ENCODE data around the gene RFNG. TPM values are rescaled to one million over a fixed set of nuclear protein-coding genes. Genes with fewer than 3 reads are reported as not detected.

RFNG gene
- total RNA-seq, 4 donors from 2014 or later = 11.8 to 33.7 (median 23.3) TPM

GRCh38 chr17:81999587-81999975 lies 52.0 kb downstream of the RFNG start:
- no peak overlapping the region for H3K4me3 ChIP-seq
- peaks cover 8 to 11% of the 10 kb centered on the region in 2 donors for H3K4me1 ChIP-seq
- no peak overlapping the region for H3K27ac ChIP-seq
- H3K27me3 ChIP-seq = no peaks in the 10 kb centered on the region
- TF ChIP-seq CTCF (IDR thresholded peaks at IDR 0.05) = no peak
- no peak for TF ChIP-seq POLR2A (IDR thresholded peaks at IDR 0.05)
- DNase-seq = no peak
- intact Hi-C loops (cut with DNase I; ENCODE audit: low total_unique reads) = no loop called here
- H3K36me3 ChIP-seq = no peaks in the 10 kb centered on the region
- H3K9me3 ChIP-seq = no peaks in the 10 kb centered on the region

GRCh38 chr17:81998691-81999438 lies 52.7 kb downstream of the RFNG start:
- intact Hi-C loops (cut with DNase I; ENCODE audit: low total_unique reads) = no loop called here
- H3K4me1 ChIP-seq = peaks cover 4 to 8% of the 10 kb centered on the region in 2 donors
- no peak for DNase-seq
- H3K4me3 ChIP-seq = no peak overlapping the region
- H3K27ac ChIP-seq = no peak overlapping the region
- no peaks in the 10 kb centered on the region for H3K27me3 ChIP-seq
- no peaks in the 10 kb centered on the region for H3K36me3 ChIP-seq
- no peaks in the 10 kb centered on the region for H3K9me3 ChIP-seq
- no peak for TF ChIP-seq CTCF (IDR thresholded peaks at IDR 0.05)
- TF ChIP-seq POLR2A (IDR thresholded peaks at IDR 0.05) = no peak

- intact Hi-C loops (cut with DNase I; ENCODE audit: low total_unique reads) = no loop called here
- Histone ChIP-seq H3K9me3 (no peaks in the 10 kb centered on the region), H3K27ac (no peak overlapping the region), H3K4me1 (peaks cover under 1 to 4% of the 10 kb centered on the region in 2 donors), H3K36me3 (no peaks in the 10 kb centered on the region), H3K4me3 (no peak overlapping the region), H3K27me3 (no peaks in the 10 kb centered on the region)
- no peak for DNase-seq
- TF ChIP-seq POLR2A (IDR thresholded peaks at IDR 0.05) (no peak), CTCF (IDR thresholded peaks at IDR 0.05) (no peak)
Measured at GRCh38 chr17:81998212-81998611, 53.4 kb downstream of the RFNG start.

Other genes starting within 250 kb of the RFNG start
- not detected for gene GCGR, start 247.7 kb downstream of the RFNG start, total RNA-seq
- gene MCRIP1, start 218.5 kb downstream of the RFNG start, total RNA-seq = 10 to 100 TPM; 30.5 to 92.6 (median 61.3) TPM
- gene PPP1R27, start 216.8 kb downstream of the RFNG start, total RNA-seq = 1 to 10 TPM in 1 of 4 donors, not detected in 3; 1.6 TPM
- 100 to 1,000 TPM; 199 to 504 (median 304) TPM for gene P4HB, start 191.3 kb downstream of the RFNG start, total RNA-seq
- 100 to 1,000 TPM in 1 of 4 donors, 10 to 100 TPM in 3; 31.2 to 350 (median 55.1) TPM for gene ARHGDIA, start 180.5 kb downstream of the RFNG start, total RNA-seq
- 10 to 100 TPM in 3 of 4 donors, 1 to 10 TPM in 1; 3.2 to 82.1 (median 34.5) TPM for gene ALYREF, start 160.2 kb downstream of the RFNG start, total RNA-seq
- gene ANAPC11, start 160.1 kb downstream of the RFNG start, total RNA-seq = 10 to 100 TPM; 45.9 to 72.6 (median 61.5) TPM
- 1 to 10 TPM in 2 of 4 donors, not detected in 2; 2.0 to 2.1 TPM for gene NPB, start 149.6 kb downstream of the RFNG start, total RNA-seq
- 10 to 100 TPM in 3 of 4 donors, 1 to 10 TPM in 1; 4.1 to 27.7 (median 18.8) TPM for gene PCYT2, start 140.4 kb downstream of the RFNG start, total RNA-seq
- 10 to 100 TPM in 3 of 4 donors, under 1 TPM in 1; 0.77 to 87.1 (median 14.6) TPM for gene SIRT7, start 133.6 kb downstream of the RFNG start, total RNA-seq
- gene MAFG, start 124.1 kb downstream of the RFNG start, total RNA-seq = 10 to 100 TPM in 3 of 4 donors, 1 to 10 TPM in 1; 9.7 to 23.1 (median 12.7) TPM
- gene PYCR1, start 114.5 kb downstream of the RFNG start, total RNA-seq = 10 to 100 TPM in 2 of 4 donors, 1 to 10 TPM in 2; 4.2 to 81.5 (median 8.1) TPM
- gene MYADML2, start 104.6 kb downstream of the RFNG start, total RNA-seq = not detected
- gene NOTUM, start 90.6 kb downstream of the RFNG start, total RNA-seq = 1 to 10 TPM in 1 of 4 donors, not detected in 3; 5.0 TPM
- gene ASPSCR1, start 74.2 kb downstream of the RFNG start, total RNA-seq = 10 to 100 TPM in 2 of 4 donors, 1 to 10 TPM in 2; 3.5 to 34.2 (median 13.6) TPM
- 100 to 1,000 TPM in 1 of 4 donors, 10 to 100 TPM in 3; 26.7 to 212 (median 49.8) TPM for gene CENPX, start 28.9 kb downstream of the RFNG start, total RNA-seq
- gene LRRC45, start 28.5 kb downstream of the RFNG start, total RNA-seq = 10 to 100 TPM in 1 of 4 donors, 1 to 10 TPM in 2, under 1 TPM in 1; 0.29 to 14.2 (median 5.3) TPM
- 1 to 10 TPM in 1 of 4 donors, under 1 TPM in 1, not detected in 2; 0.91 to 8.4 TPM for gene RAC3, start 20.1 kb downstream of the RFNG start, total RNA-seq
- gene DCXR, start 14.1 kb downstream of the RFNG start, total RNA-seq = 100 to 1,000 TPM in 1 of 4 donors, 10 to 100 TPM in 3; 23.8 to 125 (median 67.5) TPM
- gene GPS1, start 87 bp upstream of the RFNG start, total RNA-seq = 100 to 1,000 TPM in 1 of 4 donors, 10 to 100 TPM in 3; 76.0 to 326 (median 85.6) TPM
- gene DUS1L, start 14.0 kb upstream of the RFNG start, total RNA-seq = 10 to 100 TPM; 30.2 to 70.6 (median 46.5) TPM
- 10 to 100 TPM in 2 of 4 donors, 1 to 10 TPM in 2; 5.3 to 59.4 (median 23.4) TPM for gene FASN, start 46.4 kb upstream of the RFNG start, total RNA-seq
- 10 to 100 TPM in 2 of 4 donors, 1 to 10 TPM in 2; 4.4 to 88.2 (median 17.6) TPM for gene CCDC57, start 161.0 kb upstream of the RFNG start, total RNA-seq
- 10 to 100 TPM in 2 of 4 donors, 1 to 10 TPM in 2; 1.5 to 28.6 (median 12.2) TPM for gene SLC16A3, start 177.2 kb upstream of the RFNG start, total RNA-seq
- gene CSNK1D, start 221.9 kb upstream of the RFNG start, total RNA-seq = 100 to 1,000 TPM in 1 of 4 donors, 10 to 100 TPM in 3; 16.5 to 173 (median 44.6) TPM

Data from uterus (tissue), 4 donors.